ENCODE data around the gene WWTR1.

Gene WWTR1

GRCh38 chr3:149473357-149474249 is 184.2 kb downstream of the WWTR1 start:
- no peak for DNase-seq (ENCODE audit: low spot score)
- TF ChIP-seq CTCF (IDR thresholded peaks at IDR 0.05; ENCODE audit: borderline replicate concordance, control extremely low read depth, extremely low read depth, insufficient read depth, missing control alignments): no peak

GRCh38 chr3:149472030-149472797 is 185.6 kb downstream of the WWTR1 start:
- TF ChIP-seq CTCF (IDR thresholded peaks at IDR 0.05; ENCODE audit: borderline replicate concordance, control extremely low read depth, extremely low read depth, insufficient read depth, missing control alignments): no peak
- in situ Hi-C loops (cut with MboI; ENCODE audit: low sequenced_read_pairs, unreplicated experiment): no loop called here
- DNase-seq (ENCODE audit: low spot score): no peak

More at GRCh38 chr3:149473357-149474249, 184.2 kb downstream of the WWTR1 start:
- in situ Hi-C loops (cut with MboI; ENCODE audit: low sequenced_read_pairs, unreplicated experiment): no loop called here

DNA sequence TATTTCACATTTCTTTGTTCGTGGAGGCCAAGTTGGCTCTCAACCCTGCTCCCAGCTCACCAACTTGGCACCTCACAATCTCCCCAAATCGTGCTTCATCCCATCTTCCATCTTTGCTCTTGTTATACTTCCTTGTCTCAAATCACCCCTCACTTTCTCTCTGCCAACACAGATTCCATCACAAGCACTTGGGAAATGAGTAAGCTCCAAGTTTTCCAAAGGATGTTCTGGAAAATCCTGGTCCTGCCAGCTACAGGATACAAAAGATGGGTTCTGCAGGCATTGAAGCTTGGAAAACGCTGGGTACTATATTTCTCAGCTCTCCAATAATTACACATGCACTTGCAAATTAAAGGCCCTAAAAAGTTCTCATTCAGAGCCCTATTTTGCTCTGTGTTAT is 187.4 kb downstream of the WWTR1 start:
- in situ Hi-C loops (cut with MboI; ENCODE audit: low sequenced_read_pairs, unreplicated experiment): no loop called here
- no peak for TF ChIP-seq CTCF (IDR thresholded peaks at IDR 0.05; ENCODE audit: borderline replicate concordance, control extremely low read depth, extremely low read depth, insufficient read depth, missing control alignments)
- DNase-seq (ENCODE audit: low spot score): no peak

DNA sequence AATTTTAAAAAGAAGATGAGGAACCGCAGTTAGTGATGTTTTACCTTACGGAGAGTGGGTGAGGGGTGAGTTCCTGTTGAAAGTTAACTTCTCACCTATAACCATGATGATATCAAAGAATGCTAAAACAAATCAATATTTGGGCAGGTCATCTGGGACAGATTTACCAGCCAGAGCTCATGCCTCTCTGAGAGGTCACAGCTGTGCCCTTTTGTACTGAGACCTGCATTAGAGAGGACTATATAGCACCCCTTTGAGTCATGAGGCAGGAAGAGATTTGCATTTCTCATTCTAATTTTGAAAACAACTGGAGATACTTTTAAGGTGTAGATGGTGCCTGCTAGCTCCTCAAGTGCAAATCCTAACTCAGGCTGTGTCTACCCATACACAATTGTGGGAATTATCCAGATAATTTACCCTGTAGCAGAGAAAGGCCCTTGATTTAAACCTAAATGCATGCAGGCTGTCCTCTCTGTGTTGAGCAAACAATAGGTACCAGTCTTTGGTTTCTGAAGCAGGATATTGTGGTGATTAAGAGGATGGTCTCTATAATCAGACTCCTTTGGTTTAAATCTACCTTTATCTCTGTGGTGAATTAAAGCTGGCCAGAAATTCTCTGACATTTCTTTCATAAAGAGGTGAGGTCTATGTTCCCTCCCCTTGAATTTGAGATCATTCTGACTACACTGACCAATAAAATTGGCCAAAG is 189.2 kb downstream of the WWTR1 start:
- in situ Hi-C loops (cut with MboI; ENCODE audit: low sequenced_read_pairs, unreplicated experiment): no loop called here
- no peak for DNase-seq (ENCODE audit: low spot score)
- no peak for TF ChIP-seq CTCF (IDR thresholded peaks at IDR 0.05; ENCODE audit: borderline replicate concordance, control extremely low read depth, extremely low read depth, insufficient read depth, missing control alignments)

Measured in GM13976 (cell line).